Measurements from ENCODE around the gene CLEC12A.
"Not testable (repeated sequence)": the region's sequence is repeated elsewhere in the genome, so short reads cannot be mapped to it uniquely, and the experiment has no call there.

Gene CLEC12A

GRCh38 chr12:10021342-10021741 lies 50.1 kb downstream of the CLEC12A start:
- no peak for DNase-seq (ENCODE audit: low spot score)
- no peak for TF ChIP-seq CTCF (IDR thresholded peaks at IDR 0.05; ENCODE audit: extremely low read depth, missing control alignments)

- no peak for TF ChIP-seq CTCF (IDR thresholded peaks at IDR 0.05; ENCODE audit: extremely low read depth, missing control alignments)
- DNase-seq (ENCODE audit: low spot score), result no peak
Observed at GRCh38 chr12:10025236-10025635, 54.0 kb downstream of the CLEC12A start.

GRCh38 chr12:10026666-10027065 lies 55.5 kb downstream of the CLEC12A start:
- not testable (repeated sequence) for DNase-seq (ENCODE audit: low spot score)

GRCh38 chr12:10027311-10027710 lies 56.1 kb downstream of the CLEC12A start:
- no peak for TF ChIP-seq CTCF (IDR thresholded peaks at IDR 0.05; ENCODE audit: extremely low read depth, missing control alignments)
- DNase-seq (ENCODE audit: low spot score), result no peak

GRCh38 chr12:10027721-10028120 lies 56.5 kb downstream of the CLEC12A start:
- DNase-seq (ENCODE audit: low spot score), result no peak
- TF ChIP-seq CTCF (IDR thresholded peaks at IDR 0.05; ENCODE audit: extremely low read depth, missing control alignments), result no peak

GRCh38 chr12:10030446-10030845 lies 59.2 kb downstream of the CLEC12A start, which contains the start of gene CLEC9A:
TSS of gene CLEC9A (plus strand) at chr12:10030682. CDS start at chr12:10052688, 22,006 bp downstream.
- DNase-seq (ENCODE audit: low spot score), result no peak
- TF ChIP-seq CTCF (IDR thresholded peaks at IDR 0.05; ENCODE audit: extremely low read depth, missing control alignments), result no peak

GRCh38 chr12:10031321-10031720 lies 60.1 kb downstream of the CLEC12A start:
- no peak for DNase-seq (ENCODE audit: low spot score)
- TF ChIP-seq CTCF (IDR thresholded peaks at IDR 0.05; ENCODE audit: extremely low read depth, missing control alignments), result no peak

- DNase-seq (ENCODE audit: low spot score), result no peak
- no peak for TF ChIP-seq CTCF (IDR thresholded peaks at IDR 0.05; ENCODE audit: extremely low read depth, missing control alignments)
Observed at GRCh38 chr12:10031771-10032175, 60.6 kb downstream of the CLEC12A start.

Data from GM20000 (cell line).